ENCODE results near the gene PAM16.

GRCh38 chr16:4392382-4393239, 41.5 kb upstream of the PAM16 start:
- TF ChIP-seq POLR2AphosphoS5 (IDR thresholded peaks at IDR 0.05) (no peak), CTCF (IDR thresholded peaks at IDR 0.05; ENCODE audit: poor library complexity, severe bottlenecking) (no peak), SMC3 (conservative IDR thresholded peaks at IDR 0.05; ENCODE audit: poor library complexity) (no peak)
